DMS53 (cell line): ENCODE measurements around the gene OLIG1.

Experiments
- DNase-seq: peaks from one replicate; lab custom pipeline; 2025; lab: John Stamatoyannopoulos, UW

OLIG1 gene

DNA sequence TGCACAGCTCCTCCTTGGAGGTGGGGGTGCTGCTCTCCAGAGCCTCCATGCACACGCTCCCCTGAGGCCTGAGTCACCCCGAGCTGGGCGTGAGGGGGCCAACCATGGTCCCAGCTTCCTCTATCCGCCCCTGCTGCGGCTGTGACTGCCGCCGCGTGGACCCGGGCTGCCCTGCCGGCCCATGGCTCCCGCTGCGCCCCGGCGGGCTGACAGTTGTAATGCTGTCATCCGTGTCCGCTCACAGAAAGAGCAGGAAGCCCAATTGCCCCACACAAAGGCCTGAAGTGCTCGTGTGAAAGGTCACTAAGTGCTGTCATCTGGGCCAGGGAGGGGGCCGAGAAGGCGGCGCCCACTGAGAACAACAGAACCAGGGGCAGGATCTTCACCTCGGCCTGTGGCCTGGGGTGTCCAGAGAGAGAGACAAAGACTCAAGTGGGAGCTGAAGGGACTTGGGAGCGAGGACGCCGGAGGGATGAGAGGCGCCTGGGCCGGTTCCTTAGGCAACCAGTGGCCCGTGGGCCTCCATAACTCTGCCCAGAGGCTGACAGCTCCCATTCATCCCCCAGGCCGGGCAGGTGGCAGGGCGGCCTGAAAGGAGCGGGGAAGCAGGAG is 31.5 kb downstream of the OLIG1 start:
- no peak for DNase-seq

DNA sequence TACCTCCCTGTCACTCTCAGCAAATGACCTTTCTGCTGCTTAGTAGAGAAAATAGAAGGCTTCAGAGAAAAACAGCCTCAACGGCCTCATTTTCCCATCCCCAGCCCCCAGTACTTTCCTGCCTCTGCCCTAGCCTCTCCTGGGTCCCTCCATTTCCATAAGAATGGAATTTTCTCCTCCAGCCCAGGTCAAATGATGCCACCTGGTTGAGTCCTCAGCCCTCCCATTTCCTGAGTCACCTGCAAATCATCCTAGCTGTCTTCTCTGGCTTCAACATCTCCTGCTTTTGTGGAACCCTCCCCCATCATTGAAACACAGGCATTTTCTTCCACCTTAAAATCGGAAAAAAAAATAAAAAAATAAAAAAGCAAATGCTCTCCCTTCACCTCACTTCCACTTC is 35.1 kb downstream of the OLIG1 start:
- DNase-seq: no peak

DNA sequence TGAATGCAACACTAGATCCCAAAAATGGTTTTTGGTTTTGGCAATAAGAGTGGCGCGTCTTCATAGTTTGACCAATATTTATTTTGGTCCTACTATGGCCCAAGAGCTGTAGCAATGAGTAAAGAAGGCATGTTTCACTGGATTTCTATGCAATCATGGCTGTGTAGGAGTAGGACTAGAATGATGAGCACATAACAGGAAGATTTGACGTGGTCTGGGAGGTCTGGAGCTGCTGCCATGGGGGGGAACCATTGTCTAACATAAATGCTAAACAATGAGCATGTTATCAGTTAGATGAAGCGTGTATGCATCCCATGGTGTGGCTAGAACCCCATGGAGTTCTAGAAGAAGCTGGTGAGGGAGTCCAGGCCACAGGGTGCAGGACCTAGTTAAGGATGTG is 38.3 kb downstream of the OLIG1 start:
- DNase-seq: no peak

- peak; percentile 54 for DNase-seq
Measured at GRCh38 chr21:33109574-33110339, 39.8 kb downstream of the OLIG1 start.

- no peak for DNase-seq
Measured at GRCh38 chr21:33110340-33110715, 40.4 kb downstream of the OLIG1 start.

DNA sequence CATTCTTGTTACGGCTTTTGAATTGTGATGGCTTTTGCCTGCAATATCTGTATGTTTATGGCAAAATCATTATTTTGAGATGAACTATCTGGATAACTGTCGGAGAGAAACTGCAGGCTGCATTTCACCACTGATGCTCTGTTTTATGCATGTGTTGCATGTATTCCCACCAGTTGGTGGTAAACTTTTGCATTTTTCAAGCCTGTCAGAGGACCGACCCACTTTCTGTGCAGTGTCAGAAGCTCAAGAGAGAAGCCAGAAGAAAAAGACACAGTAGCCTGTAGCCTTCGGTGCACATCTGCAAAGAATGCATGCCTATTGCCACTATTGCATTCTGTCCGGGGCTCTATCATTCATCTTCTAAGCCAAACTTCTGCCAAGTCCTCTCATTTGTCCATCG is 41.6 kb downstream of the OLIG1 start:
- DNase-seq: no peak

- peak; percentile 17 for DNase-seq
Measured at GRCh38 chr21:33112151-33112550, 42.2 kb downstream of the OLIG1 start.

GRCh38 chr21:33112681-33113080 is 42.7 kb downstream of the OLIG1 start:
- DNase-seq: no peak

GRCh38 chr21:33113131-33113530 is 43.2 kb downstream of the OLIG1 start:
- no peak for DNase-seq

DNA sequence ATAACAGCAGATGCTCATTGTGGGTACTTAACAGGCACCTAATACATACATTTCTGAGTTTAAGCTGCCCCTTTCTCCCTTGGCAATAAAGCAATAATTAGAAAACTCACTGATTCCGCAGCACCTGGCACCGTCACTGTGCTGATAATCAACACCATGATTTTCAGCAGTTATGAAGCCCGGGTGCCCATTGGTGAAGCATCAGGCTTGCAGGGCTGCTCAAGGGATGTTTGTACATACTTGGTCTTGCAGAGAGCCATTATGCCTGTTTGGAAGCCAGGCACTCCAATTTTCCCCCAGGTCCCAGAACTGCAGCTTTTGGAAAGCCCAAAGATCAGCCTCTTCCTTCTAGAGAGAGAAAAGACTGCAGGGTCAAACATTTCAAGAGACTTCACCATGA is 44.3 kb downstream of the OLIG1 start:
- DNase-seq: no peak

DNA sequence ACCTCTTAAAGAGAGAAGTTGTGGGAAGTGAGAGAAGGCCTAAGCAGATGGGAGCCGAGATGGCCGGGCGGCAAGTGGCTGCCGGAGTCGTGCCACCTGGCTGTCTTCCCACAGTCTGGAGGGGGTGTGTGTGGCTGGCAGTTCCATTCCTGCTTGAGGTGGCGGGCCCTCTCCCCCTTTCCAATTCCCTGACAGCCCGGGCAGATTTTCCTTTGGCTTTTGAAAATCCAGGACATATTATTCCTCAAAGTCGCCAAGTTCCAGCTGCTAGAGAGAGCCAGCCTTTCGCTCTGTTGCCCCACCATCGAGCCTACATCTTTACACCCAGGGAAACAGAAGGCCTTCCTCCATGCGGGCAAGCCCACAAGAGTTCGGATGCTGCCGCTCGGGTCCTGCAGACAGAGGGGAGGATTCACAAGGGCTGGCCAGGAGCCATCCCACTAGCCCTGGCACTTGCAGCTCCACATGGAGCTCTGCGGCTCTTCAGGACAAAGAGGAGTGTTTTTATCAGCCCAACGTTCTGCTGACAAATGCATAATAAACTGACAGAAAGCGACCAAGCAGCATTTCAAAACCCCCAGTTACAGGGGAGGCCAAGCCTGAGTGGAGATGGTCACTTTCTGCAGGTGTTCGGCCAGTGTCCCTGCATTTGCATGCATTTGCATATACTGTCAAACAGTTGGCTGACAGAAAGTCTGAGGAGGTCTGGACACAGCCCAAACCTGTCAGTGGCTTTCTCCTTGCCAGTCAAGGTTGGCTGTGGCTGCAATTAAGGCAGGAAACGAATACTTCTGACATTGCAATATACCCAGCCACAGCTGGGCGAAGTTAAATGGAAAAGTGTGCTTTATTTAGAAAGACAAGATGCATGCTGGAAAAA is 45.9 kb downstream of the OLIG1 start:
- no peak for DNase-seq

- no peak for DNase-seq
Measured at GRCh38 chr21:33116676-33117075, 46.7 kb downstream of the OLIG1 start.

DNA sequence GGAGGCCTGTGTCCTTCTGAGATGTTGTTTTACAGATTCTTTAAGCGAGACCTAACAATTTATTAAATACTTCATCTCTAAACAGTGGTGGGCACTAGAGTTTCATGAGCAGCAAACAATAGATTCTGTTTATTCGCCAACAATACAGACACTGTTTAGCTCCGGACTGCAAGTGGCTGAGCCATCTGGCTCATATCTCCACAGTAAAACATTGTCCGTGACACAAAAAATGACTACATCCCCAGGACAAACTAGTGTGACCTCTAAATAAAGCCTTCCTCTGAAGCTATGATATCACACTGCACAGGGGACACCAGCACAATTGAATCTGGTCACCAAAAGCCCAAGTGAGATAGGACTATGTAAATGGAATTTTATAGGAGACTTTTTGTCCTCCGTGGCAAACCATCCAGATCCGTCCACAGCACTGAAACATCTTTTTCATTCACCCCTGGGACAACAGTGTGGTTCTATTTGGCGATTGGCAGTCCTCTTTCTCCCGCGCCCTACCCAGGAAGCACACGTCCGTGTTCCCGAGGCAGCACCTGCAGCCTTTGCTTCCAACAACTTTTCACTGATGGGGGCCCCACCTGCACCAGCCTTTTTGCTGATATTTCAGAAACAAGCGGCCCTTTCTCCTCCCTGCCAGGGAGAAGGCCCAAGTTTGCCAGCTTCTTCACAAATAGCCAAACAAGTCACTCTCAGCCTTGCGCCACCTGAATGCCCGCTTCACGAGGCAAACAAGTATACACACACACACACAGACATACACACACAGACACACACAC is 47.4 kb downstream of the OLIG1 start:
- no peak for DNase-seq
